ENCODE results near the gene PABPC1L.

The PABPC1L gene

GRCh38 chr20:44931911-44932310 is 22.1 kb downstream of the PABPC1L start:
- H3K27ac ChIP-seq = no peak overlapping the region
- TF ChIP-seq ZFX (IDR thresholded peaks at IDR 0.05) (no peak), CTCF (conservative IDR thresholded peaks at IDR 0.05) (no peak)

GRCh38 chr20:44932916-44933315 is 23.1 kb downstream of the PABPC1L start:
- TF ChIP-seq CTCF (conservative IDR thresholded peaks at IDR 0.05) (no peak), ZFX (IDR thresholded peaks at IDR 0.05) (no peak)
- no peak overlapping the region for H3K27ac ChIP-seq

GRCh38 chr20:44936510-44936909 is 26.6 kb downstream of the PABPC1L start:
- no peak for TF ChIP-seq ZFX (IDR thresholded peaks at IDR 0.05)
- no peak for TF ChIP-seq CTCF (conservative IDR thresholded peaks at IDR 0.05)

GRCh38 chr20:44938637-44939036 is 28.8 kb downstream of the PABPC1L start:
- TF ChIP-seq CTCF (conservative IDR thresholded peaks at IDR 0.05) (no peak), ZFX (IDR thresholded peaks at IDR 0.05) (no peak)
- H3K27ac ChIP-seq = no peak overlapping the region

More at GRCh38 chr20:44936510-44936909, 26.6 kb downstream of the PABPC1L start:
- H3K27ac ChIP-seq = no peak overlapping the region

GRCh38 chr20:44941120-44941691 is 31.3 kb downstream of the PABPC1L start:
- TF ChIP-seq CTCF (conservative IDR thresholded peaks at IDR 0.05) (no peak), ZFX (IDR thresholded peaks at IDR 0.05) (no peak)

GRCh38 chr20:44942264-44942973 is 32.6 kb downstream of the PABPC1L start:
- no peak for TF ChIP-seq ZFX (IDR thresholded peaks at IDR 0.05)
- no peak for TF ChIP-seq CTCF (conservative IDR thresholded peaks at IDR 0.05)
- H3K27ac ChIP-seq = no peak overlapping the region

More at GRCh38 chr20:44941120-44941691, 31.3 kb downstream of the PABPC1L start:
- no peak overlapping the region for H3K27ac ChIP-seq

GRCh38 chr20:44943828-44944227 is 34.0 kb downstream of the PABPC1L start:
- no peak overlapping the region for H3K27ac ChIP-seq
- TF ChIP-seq CTCF (conservative IDR thresholded peaks at IDR 0.05) = no peak
- TF ChIP-seq ZFX (IDR thresholded peaks at IDR 0.05) = no peak

Data from C4-2B (cell line).